NCI-H446 treated with DMSO at 0.1 percent for 48 hours (cell line): Measurements from ENCODE around the gene OST4.

Experiments
- DNase-seq: peaks from one replicate; lab custom pipeline; 2025; lab: John Stamatoyannopoulos, UW

OST4 gene

GRCh38 chr2:27092696-27093429 is 21.4 kb upstream of the OST4 start:
- no peak for DNase-seq

GRCh38 chr2:27091746-27092695 is 20.6 kb upstream of the OST4 start:
- DNase-seq, result no peak

GRCh38 chr2:27089111-27089954 is 17.9 kb upstream of the OST4 start:
- no peak for DNase-seq

GRCh38 chr2:27088634-27089033 is 17.2 kb upstream of the OST4 start:
- no peak for DNase-seq

- DNase-seq, result no peak
Measured at GRCh38 chr2:27087823-27088410, 16.5 kb upstream of the OST4 start.

- DNase-seq, result no peak
Measured at GRCh38 chr2:27086724-27087593, 15.5 kb upstream of the OST4 start, which contains the start of gene KHK. Gene KHK, plus strand, starts transcription at chr2:27086772. Its CDS starts 488 bp downstream, at chr2:27087260.

GRCh38 chr2:27086090-27086723 is 14.8 kb upstream of the OST4 start:
- peak; percentile 76 for DNase-seq

- DNase-seq, result no peak
Measured at GRCh38 chr2:27085673-27086089, 14.2 kb upstream of the OST4 start.

GRCh38 chr2:27085062-27085672 is 13.7 kb upstream of the OST4 start:
- DNase-seq, result no peak

- DNase-seq, result no peak
Measured at GRCh38 chr2:27084297-27085061, 13.0 kb upstream of the OST4 start.

- DNase-seq, result no peak
Measured at GRCh38 chr2:27083410-27084296, 12.2 kb upstream of the OST4 start.

- no peak for DNase-seq
Measured at GRCh38 chr2:27082773-27083409, 11.4 kb upstream of the OST4 start.

- no peak for DNase-seq
Measured at GRCh38 chr2:27081984-27082772, 10.7 kb upstream of the OST4 start.

- no peak for DNase-seq
Measured at GRCh38 chr2:27080603-27080936, 9.1 kb upstream of the OST4 start.

- DNase-seq, result no peak
Measured at GRCh38 chr2:27080140-27080469, 8.7 kb upstream of the OST4 start.

GRCh38 chr2:27079233-27080139 is 8.0 kb upstream of the OST4 start:
- DNase-seq, result no peak
